Measurements from ENCODE around the gene TMEM120B. TPM values are rescaled to one million over a fixed set of nuclear protein-coding genes. Genes with fewer than 3 reads are reported as not detected.
A peak's percentile ranks its signal among the peaks of the same experiment; 100 is the strongest.

Gene TMEM120B
- total and polyA plus RNA-seq, 2 of the 13 experiments (the other 11 are each of a cell fraction or from before 2014, with no cell fraction given), result 7.1 to 12.9 TPM

DNA sequence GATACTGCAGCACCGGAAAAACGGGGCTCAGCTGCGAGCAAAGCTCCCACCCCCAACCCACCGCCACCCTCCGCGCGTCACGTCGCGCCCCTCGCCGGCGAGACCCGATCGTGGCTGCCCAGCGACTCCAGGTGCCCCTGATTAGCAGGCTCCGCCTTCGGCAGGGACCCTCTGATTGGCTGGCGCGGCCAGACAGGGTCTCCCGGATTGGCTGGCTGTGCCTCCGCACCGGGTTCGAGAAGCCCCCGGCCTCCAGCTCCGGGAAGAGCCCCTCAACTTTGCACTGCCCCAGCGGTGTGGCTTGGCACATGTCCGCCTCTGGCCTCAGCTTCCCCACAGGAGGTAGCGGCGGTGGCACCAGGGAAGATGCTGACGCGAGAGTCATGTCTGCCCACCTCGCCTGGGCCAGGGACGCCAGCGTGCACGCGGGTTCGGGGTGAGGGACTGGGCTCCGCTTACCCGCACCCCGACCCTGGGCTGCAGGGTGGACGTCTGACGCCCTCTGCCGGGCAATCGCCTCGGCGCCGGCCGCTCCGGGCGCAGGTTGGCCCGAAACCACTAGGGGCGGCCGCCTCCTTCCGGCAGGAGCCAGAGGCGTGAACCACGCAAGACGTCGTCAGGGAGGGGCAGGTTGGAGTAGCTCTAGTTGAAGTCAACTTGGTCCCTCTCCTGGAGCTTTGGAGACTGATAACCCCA is 81.4 kb downstream of the TMEM120B start (continued):
- TF ChIP-seq ZNF790 (CRISPR knock-in tag; IDR thresholded peaks at IDR 0.05; ENCODE audit: borderline replicate concordance), result no peak
- TF ChIP-seq FOXA3 (CRISPR knock-in tag; IDR thresholded peaks at IDR 0.05), result peak; percentile 42
- TF ChIP-seq NFATC3 (CRISPR knock-in tag; IDR thresholded peaks at IDR 0.05), result peak; percentile 86; the same call in 1 of the 2 replicates
- no peak for TF ChIP-seq FOXA1 (IDR thresholded peaks at IDR 0.05)
- peak; percentile 51 for TF ChIP-seq FOXA1 (CRISPR knock-in tag; IDR thresholded peaks at IDR 0.05)
- peak; percentile 29; the same call in 1 of the 2 replicates for TF ChIP-seq PITX1 (CRISPR knock-in tag; IDR thresholded peaks at IDR 0.05)
- TF ChIP-seq ZIK1 (CRISPR knock-in tag; IDR thresholded peaks at IDR 0.05; ENCODE audit: borderline replicate concordance, low read depth), result peak; percentile 63; the same call in 1 of the 2 replicates
- TF ChIP-seq ZFP1 (CRISPR knock-in tag; IDR thresholded peaks at IDR 0.05), result peak; percentile 53; the same call in 1 of the 2 replicates
- no peak for TF ChIP-seq ATM (IDR thresholded peaks at IDR 0.05; ENCODE audit: borderline replicate concordance)
- no peak for TF ChIP-seq TOPORS (CRISPR knock-in tag; IDR thresholded peaks at IDR 0.05)
- TF ChIP-seq ZNF460 (CRISPR knock-in tag; IDR thresholded peaks at IDR 0.05; ENCODE audit: borderline replicate concordance), result no peak; the same call in 1 of the 2 replicates
- TF ChIP-seq, protein P1, sequence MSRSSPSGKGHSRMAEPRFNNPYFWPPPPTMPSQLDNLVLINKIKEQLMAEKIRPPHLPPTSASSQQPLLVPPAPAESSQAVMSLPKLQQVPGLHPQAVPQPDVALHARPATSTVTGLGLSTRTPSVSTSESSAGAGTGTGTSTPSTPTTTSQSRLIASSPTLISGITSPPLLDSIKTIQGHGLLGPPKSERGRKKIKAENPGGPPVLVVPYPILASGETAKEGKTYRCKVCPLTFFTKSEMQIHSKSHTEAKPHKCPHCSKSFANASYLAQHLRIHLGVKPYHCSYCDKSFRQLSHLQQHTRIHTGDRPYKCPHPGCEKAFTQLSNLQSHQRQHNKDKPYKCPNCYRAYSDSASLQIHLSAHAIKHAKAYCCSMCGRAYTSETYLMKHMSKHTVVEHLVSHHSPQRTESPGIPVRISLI (CRISPR knock-in tag; IDR thresholded peaks at IDR 0.05; ENCODE audit: borderline replicate concordance), result peak; percentile 53
- TF ChIP-seq, protein P2, sequence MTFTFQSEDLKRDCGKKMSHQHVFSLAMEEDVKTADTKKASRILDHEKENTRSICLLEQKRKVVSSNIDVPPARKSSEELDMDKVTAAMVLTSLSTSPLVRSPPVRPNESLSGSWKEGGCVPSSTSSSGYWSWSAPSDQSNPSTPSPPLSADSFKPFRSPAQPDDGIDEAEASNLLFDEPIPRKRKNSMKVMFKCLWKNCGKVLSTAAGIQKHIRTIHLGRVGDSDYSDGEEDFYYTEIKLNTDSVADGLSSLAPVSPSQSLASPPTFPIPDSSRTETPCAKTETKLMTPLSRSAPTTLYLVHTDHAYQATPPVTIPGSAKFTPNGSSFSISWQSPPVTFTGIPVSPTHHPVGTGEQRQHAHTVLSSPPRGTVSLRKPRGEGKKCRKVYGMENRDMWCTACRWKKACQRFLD (CRISPR knock-in tag; IDR thresholded peaks at IDR 0.05; ENCODE audit: borderline replicate concordance), result 0 out of 2 replicates have a peak, but pooled peaks have one; percentile 91
- TF ChIP-seq, protein P3, sequence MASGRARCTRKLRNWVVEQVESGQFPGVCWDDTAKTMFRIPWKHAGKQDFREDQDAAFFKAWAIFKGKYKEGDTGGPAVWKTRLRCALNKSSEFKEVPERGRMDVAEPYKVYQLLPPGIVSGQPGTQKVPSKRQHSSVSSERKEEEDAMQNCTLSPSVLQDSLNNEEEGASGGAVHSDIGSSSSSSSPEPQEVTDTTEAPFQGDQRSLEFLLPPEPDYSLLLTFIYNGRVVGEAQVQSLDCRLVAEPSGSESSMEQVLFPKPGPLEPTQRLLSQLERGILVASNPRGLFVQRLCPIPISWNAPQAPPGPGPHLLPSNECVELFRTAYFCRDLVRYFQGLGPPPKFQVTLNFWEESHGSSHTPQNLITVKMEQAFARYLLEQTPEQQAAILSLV (CRISPR knock-in tag; IDR thresholded peaks at IDR 0.05; ENCODE audit: borderline replicate concordance), result 0 out of 2 replicates have a peak, but pooled peaks have one; percentile 18
- no peak for TF ChIP-seq ZNF230 (CRISPR knock-in tag; IDR thresholded peaks at IDR 0.05)
- TF ChIP-seq ZNF546 (CRISPR knock-in tag; conservative IDR thresholded peaks at IDR 0.05), result no peak
- no peak for TF ChIP-seq ATAD3A (CRISPR knock-in tag; IDR thresholded peaks at IDR 0.05)
- TF ChIP-seq RFXANK (CRISPR knock-in tag; IDR thresholded peaks at IDR 0.05), result peak; percentile 41; the same call in 1 of the 2 replicates
- TF ChIP-seq ZNF607 (CRISPR knock-in tag; IDR thresholded peaks at IDR 0.05; ENCODE audit: borderline replicate concordance), result peak; percentile 50; the same call in 1 of the 2 replicates
- TF ChIP-seq BRD4 (CRISPR knock-in tag; IDR thresholded peaks at IDR 0.05), result peak; percentile 59; the same call in 1 of the 2 replicates
- no peak; the same call in 1 of the 2 replicates for TF ChIP-seq ZNF598 (CRISPR knock-in tag; IDR thresholded peaks at IDR 0.05; ENCODE audit: borderline replicate concordance)
- peak; percentile 75 for TF ChIP-seq MED1 (CRISPR knock-in tag; IDR thresholded peaks at IDR 0.05)
- peak; percentile 61; the same call in 1 of the 2 replicates for TF ChIP-seq SP2 (CRISPR knock-in tag; IDR thresholded peaks at IDR 0.05)
- TF ChIP-seq ZNF605 (CRISPR knock-in tag; IDR thresholded peaks at IDR 0.05), result peak; percentile 94
- no peak for TF ChIP-seq ZNF496 (CRISPR knock-in tag; IDR thresholded peaks at IDR 0.05; ENCODE audit: insufficient replicate concordance)
- no peak for TF ChIP-seq ZMAT3 (CRISPR knock-in tag; conservative IDR thresholded peaks at IDR 0.05)
- peak; percentile 83 for TF ChIP-seq ZNF792 (CRISPR knock-in tag; IDR thresholded peaks at IDR 0.05)
- TF ChIP-seq ZNF17 (CRISPR knock-in tag; IDR thresholded peaks at IDR 0.05), result no peak
- 0 out of 2 replicates have a peak, but pooled peaks have one; percentile 16 for TF ChIP-seq RFX3 (CRISPR knock-in tag; IDR thresholded peaks at IDR 0.05)
